ENCODE data around the gene GJC1.
A peak's percentile ranks its signal among the peaks of the same experiment; 100 is the strongest.

GJC1 gene

GRCh38 chr17:44801880-44802279 lies 28.2 kb downstream of the GJC1 start:
- no peak for DNase-seq (ENCODE audit: low spot score)

- no peak for DNase-seq (ENCODE audit: low spot score)
Measured at GRCh38 chr17:44798356-44798755, 31.7 kb downstream of the GJC1 start.

- DNase-seq (ENCODE audit: low spot score) = no peak
Measured at GRCh38 chr17:44797802-44798201, 32.3 kb downstream of the GJC1 start.

GRCh38 chr17:44796731-44797130 lies 33.4 kb downstream of the GJC1 start:
- DNase-seq (ENCODE audit: low spot score) = no peak

- no peak for DNase-seq (ENCODE audit: low spot score)
Measured at GRCh38 chr17:44795928-44796327, 34.2 kb downstream of the GJC1 start.

- no peak for DNase-seq (ENCODE audit: low spot score)
Measured at GRCh38 chr17:44795421-44795820, 34.7 kb downstream of the GJC1 start.

GRCh38 chr17:44794851-44795413 lies 35.2 kb downstream of the GJC1 start:
- peak; percentile 7 for DNase-seq (ENCODE audit: low spot score)

- no peak for DNase-seq (ENCODE audit: low spot score)
Measured at GRCh38 chr17:44793885-44794842, 35.9 kb downstream of the GJC1 start.

- no peak for DNase-seq (ENCODE audit: low spot score)
Measured at GRCh38 chr17:44792276-44792675, 37.8 kb downstream of the GJC1 start.

GRCh38 chr17:44788139-44788538 lies 41.9 kb downstream of the GJC1 start:
- no peak for DNase-seq (ENCODE audit: low spot score)

GRCh38 chr17:44787271-44787940 lies 42.7 kb downstream of the GJC1 start:
- DNase-seq (ENCODE audit: low spot score) = no peak

- DNase-seq (ENCODE audit: low spot score) = no peak
Measured at GRCh38 chr17:44786551-44787081, 43.5 kb downstream of the GJC1 start.

GRCh38 chr17:44785921-44786320 lies 44.2 kb downstream of the GJC1 start:
- DNase-seq (ENCODE audit: low spot score) = no peak

GRCh38 chr17:44782326-44782850 lies 47.7 kb downstream of the GJC1 start:
- DNase-seq (ENCODE audit: low spot score) = no peak

- DNase-seq (ENCODE audit: low spot score) = no peak
Measured at GRCh38 chr17:44781551-44782325, 48.3 kb downstream of the GJC1 start.

GRCh38 chr17:44780845-44781480 lies 49.1 kb downstream of the GJC1 start:
- no peak for DNase-seq (ENCODE audit: low spot score)

- DNase-seq (ENCODE audit: low spot score) = no peak
Measured at GRCh38 chr17:44780161-44780560, 49.9 kb downstream of the GJC1 start.

GRCh38 chr17:44779211-44780025 lies 50.7 kb downstream of the GJC1 start:
- peak; percentile 62 for DNase-seq (ENCODE audit: low spot score)

GRCh38 chr17:44778656-44779210 lies 51.4 kb downstream of the GJC1 start:
- DNase-seq (ENCODE audit: low spot score) = no peak

All from LoVo (cell line).